ENCODE measurements around the gene ASXL1. TPM values are rescaled to one million over a fixed set of nuclear protein-coding genes. Genes with fewer than 3 reads are reported as not detected.
A peak's percentile ranks its signal among the peaks of the same experiment; 100 is the strongest.

Gene ASXL1
- total and polyA plus RNA-seq, 9 donors, result 31.6 to 85.1 (median 67.9) TPM

GRCh38 chr20:32446301-32447100, 88.4 kb downstream of the ASXL1 start:
- peaks cover 23% of the 10 kb centered on the region for H3K4me1 ChIP-seq (ENCODE audit: insufficient read depth)
- H3K36me3 ChIP-seq, result no peaks in the 10 kb centered on the region
- H3K4me3 ChIP-seq, result no peak overlapping the region
- H3K27me3 ChIP-seq, result no peaks in the 10 kb centered on the region
- no peaks in the 10 kb centered on the region for H3K9me3 ChIP-seq
- TF ChIP-seq CTCF (IDR thresholded peaks at IDR 0.05), result no peak
- 85 to 88% (median 86%) methylated on average over 14 of the region's 14 CpGs for WGBS, 3 donors
- intact Hi-C loops (cut with DNase I), result no loop called here
- DNase-seq, result no peak
- no peak overlapping the region for H3K27ac ChIP-seq

- Histone ChIP-seq H3K4me1 (ENCODE audit: insufficient read depth) (peaks cover 23% of the 10 kb centered on the region), H3K27me3 (no peaks in the 10 kb centered on the region), H3K36me3 (no peaks in the 10 kb centered on the region), H3K27ac (no peak overlapping the region), H3K9me3 (no peaks in the 10 kb centered on the region), H3K4me3 (no peak overlapping the region)
- intact Hi-C loops (cut with DNase I), result no loop called here
- WGBS, 3 donors, result 82 to 87% (median 86%) methylated on average over 13 to 22 of the region's 22 CpGs
- TF ChIP-seq CTCF (IDR thresholded peaks at IDR 0.05) (no peak), EP300 (IDR thresholded peaks at IDR 0.05) (no peak), POLR2A (IDR thresholded peaks at IDR 0.05) (no peak)
- DNase-seq, result no peak
Measured at GRCh38 chr20:32447136-32448027, 89.3 kb downstream of the ASXL1 start.

GRCh38 chr20:32448306-32449056, 90.3 kb downstream of the ASXL1 start:
- Histone ChIP-seq H3K27ac (no peak overlapping the region), H3K4me3 (no peak overlapping the region), H3K4me1 (ENCODE audit: insufficient read depth) (peaks cover 23% of the 10 kb centered on the region), H3K9me3 (no peaks in the 10 kb centered on the region), H3K36me3 (no peaks in the 10 kb centered on the region), H3K27me3 (no peaks in the 10 kb centered on the region)
- DNase-seq, result peak; percentile 51 to 73 (median 66)
- intact Hi-C loops (cut with DNase I), result no loop called here
- TF ChIP-seq CTCF (IDR thresholded peaks at IDR 0.05), result no peak
- no peak for TF ChIP-seq POLR2A (IDR thresholded peaks at IDR 0.05)
- no peak for TF ChIP-seq EP300 (IDR thresholded peaks at IDR 0.05)
- 46 to 53% (median 50%) methylated on average over 13 of the region's 13 CpGs for WGBS, 3 donors

Data from ovary (tissue), 9 donors.